Posterior cingulate gyrus (tissue), 11 donors: ENCODE measurements around the gene ICE1.
A peak's percentile ranks its signal among the peaks of the same experiment; 100 is the strongest.
"Not testable (repeated sequence)": the region's sequence is repeated elsewhere in the genome, so short reads cannot be mapped to it uniquely, and the experiment has no call there.

Experiments used
- DNase-seq, 10 donors: peaks; one replicate each; pipeline versions ENCODE4 v3.0.0 to v3.0.0-alpha.2; 2020 to 2021; ENCODE audit warnings: mixed read lengths in 3 of 10
- intact Hi-C: fragments of 100-400 bp; cut with DNase I; formaldehyde crosslinking; loops from one replicate; pipeline ENCODE4 v1.15.1; 2023

The ICE1 gene, protein sequence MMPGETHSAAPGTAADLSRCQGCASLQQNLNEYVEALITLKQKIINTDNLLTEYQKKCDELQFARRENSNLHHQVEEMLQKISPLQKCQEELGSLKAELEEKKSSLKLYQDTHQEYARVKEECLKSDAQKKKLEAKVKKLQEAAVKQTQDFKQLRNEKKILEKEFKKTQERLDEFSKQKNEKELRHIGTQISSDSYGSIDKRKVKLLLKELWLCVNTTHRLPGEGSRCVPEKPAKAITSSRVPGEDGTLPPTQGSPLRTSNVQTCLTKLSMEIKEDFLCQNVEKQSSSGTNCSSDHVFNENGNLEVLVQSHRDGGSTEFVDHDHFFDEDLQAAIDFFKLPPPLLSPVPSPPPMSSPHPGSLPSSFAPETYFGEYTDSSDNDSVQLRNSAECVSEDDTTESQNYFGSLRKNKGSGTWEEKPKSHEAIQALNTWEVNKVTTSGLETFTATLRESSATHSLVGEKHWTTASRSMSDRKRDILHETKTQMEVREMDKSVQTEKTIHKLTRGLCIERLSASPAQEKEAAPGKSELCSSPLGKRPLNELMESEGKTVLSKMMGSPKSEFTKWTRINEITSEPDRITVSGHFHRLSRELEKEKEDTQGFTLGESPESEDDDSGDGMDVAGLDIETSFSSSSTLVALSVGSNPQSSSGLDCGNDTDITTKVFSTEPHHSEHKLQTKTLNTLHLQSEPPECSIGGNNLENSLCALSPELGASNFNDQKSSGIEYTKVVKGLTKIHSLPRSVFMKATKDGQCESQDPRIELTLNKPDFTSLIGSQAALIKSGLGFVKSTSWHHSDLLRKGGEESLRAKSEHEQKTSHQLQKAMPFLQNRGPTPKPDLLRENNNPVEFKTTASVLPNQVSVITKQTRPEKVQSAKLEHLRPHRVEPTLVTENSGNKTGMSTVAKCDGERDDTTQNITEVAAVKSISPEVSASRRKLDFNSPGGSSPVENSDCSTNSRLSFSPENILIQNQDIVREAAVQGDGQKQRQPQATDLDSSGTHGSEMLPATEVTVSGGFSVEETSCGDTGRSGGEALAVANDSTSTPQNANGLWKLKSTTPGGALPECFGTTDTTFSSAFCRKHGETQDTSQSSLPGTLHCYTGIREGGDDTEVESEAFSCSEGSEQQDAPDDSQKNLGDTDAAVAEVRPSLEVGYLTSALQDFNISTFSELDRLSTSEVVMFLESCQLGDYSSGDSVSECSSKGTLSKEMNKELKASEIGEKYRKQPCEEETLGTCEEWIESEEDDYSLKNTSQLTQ (N-terminal part only)

DNA sequence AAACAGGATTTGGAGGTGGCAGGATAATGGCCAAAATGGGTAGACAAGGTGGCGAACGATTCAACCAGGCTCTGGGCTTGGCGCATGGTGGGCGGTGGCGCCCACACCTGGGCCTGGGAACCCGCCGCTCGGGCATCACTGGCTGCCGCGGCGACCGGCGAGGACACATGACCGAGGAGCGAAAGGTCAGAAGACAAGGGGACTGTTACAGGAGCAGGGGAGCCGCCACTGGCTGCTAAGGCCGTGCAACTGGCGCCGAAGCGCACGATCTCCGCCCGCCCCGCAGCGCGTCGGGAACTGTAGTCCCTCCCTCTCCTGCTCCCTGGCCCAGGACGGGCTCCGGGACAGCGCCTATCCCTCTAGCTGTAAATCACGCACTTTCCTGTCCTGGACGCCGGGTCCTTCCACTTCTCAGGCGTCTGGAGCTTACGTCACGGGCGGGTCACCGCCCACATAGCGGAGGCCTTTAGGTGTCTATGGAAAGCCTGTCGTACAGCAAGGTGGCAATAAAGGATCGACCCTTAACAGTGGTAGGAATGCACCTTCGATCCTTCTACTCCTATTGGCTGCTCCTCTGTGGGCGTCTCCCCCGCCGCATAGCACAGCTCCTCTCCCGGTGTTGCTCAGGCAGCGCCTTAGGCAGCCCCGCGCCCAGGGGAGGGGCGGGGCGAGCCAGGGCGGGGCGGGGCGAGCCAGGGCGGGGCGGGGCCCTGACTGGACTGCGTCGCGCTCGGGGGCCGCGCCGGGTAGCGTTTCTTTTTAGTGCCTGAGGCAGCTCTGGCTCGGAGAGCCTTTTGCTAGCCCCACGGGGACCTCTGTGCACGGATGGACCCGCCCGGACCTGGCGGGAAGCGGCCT, at the start of gene ICE1:
Gene ICE1 (plus strand): TSS at position 717 of the 858 bp plus-strand sequence. CDS start 239 bp downstream, outside the sequence.
- intact Hi-C loops = loop anchor here (5.0 kb wide), 1 partner anchor 1290 kb away; the partner anchor contains the start of gene TENT4A
- peak; percentile 96 to 100 (median 98) for DNase-seq

DNA sequence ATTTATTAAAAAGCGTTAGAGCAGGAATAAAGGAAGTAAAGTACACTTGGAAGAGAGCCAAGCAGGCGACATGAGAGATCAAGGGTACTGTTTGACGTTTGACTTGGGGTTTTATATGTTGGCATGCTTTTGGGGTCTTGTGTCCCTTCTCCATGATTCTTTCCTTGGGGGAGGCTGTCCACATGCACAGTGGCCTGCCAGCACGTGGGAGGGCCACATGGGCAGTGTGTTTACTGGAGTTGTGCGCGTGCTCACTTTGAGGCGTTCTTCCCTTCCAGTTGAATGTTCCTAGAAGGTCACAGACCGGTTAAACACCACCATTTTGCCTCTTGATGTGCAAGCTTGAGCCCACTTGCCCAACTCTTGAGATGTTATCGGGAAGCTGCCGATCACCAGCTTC, 49.5 kb upstream of the ICE1 start:
- no peak for DNase-seq
- intact Hi-C loops = no loop called here

DNA sequence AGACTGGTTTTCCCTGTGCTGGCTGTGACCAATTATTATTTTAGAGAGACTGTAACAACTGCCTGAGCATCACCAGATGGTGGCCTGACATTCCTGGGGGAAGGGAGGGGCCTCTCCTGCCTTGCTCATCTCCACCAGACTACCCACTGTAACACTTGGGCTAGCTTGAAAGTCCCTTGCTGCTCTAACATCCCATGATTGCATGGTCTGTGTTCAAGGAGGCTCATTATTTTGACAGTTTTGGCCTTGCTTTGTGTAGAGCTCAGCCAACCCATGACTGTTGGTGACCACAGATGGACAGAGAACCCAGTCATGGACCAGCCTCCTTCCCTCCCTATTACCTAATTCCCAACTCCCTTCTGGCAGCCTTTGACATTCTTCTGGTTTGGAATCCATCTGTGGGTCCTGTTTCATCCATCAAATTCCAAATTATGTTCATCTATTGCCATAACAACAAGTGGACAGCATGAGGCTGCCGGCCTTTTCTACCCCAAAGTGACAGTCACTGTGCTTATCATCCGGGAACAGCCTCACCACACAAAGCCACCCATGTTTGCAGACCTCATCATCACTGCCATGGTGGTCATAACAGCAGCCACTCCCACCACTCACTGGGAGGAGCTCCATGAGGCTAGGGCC, 49.0 kb upstream of the ICE1 start:
- no peak for DNase-seq
- intact Hi-C loops = no loop called here

DNA sequence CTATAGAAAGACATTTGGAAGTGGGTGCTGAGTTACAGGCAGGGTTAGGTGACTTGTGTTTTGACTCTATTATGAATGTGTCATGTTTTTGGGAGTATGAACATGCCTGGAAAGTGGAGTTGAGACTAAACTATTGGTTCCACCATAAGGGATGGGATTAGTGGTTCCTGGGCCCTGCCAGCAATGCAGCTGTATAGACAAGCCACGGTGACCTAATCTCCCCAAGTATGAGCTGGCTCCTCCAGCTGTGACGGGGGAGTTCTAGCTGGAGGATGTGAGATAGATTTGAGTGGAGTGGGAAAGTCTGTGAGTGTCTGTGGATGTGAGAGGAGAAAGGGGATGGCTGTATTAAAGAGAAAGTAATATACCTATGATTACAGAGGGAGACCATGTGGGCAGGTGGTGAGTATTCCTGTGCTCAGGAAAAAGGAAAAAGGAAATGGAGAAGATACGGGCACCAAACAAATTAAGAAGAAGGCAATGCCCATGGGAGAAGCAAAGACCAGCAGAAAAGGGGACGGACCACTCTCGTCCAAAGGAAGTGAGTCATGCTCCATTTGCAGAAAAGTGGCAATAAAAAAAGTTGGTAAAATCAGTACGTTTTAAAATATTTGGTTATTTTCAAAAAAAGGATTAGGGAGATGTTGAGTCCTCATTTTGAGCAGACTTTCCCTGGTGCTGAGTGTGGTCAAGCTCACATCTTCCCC, 48.3 kb upstream of the ICE1 start:
- no peak for DNase-seq
- intact Hi-C loops = no loop called here

DNA sequence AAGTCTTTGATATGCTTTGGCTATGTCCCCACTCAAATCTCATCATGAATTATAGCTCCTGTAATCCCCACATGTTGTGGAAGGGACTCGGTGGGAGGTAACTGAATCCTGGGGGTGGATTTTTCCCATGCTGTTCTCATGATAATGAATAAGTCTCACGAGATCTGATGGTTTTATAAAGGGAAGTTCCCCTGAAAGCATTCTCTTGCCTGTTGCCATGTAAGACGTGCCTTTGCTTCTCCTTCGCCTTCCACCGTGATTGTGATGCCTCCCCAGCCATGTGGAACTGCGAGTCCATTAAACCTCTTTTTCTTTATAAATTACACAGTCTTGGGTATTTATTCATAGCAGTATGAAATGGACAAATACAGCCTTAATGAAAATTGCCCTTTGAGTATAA, 44.7 kb upstream of the ICE1 start:
- intact Hi-C loops = no loop called here
- no peak for DNase-seq

DNA sequence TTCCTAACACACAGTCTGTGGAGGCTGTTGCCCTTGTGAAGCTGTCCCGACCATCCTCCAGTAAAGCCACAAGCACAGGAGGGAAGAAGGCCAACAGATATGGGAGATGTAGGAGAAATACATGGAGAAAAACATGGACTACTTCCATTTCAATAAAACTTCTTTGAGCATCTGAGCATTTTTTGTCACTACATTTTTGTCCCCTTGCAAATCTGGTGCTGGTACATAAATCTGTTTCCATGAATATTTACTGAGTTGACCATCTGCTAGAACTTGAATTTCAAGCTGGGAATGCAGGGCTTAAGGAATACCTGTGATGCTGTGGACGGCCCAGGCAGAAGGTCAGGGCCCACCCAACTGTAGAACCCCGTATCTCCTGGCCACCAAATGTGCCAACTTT, 43.9 kb upstream of the ICE1 start:
- no peak for DNase-seq
- intact Hi-C loops = no loop called here

DNA sequence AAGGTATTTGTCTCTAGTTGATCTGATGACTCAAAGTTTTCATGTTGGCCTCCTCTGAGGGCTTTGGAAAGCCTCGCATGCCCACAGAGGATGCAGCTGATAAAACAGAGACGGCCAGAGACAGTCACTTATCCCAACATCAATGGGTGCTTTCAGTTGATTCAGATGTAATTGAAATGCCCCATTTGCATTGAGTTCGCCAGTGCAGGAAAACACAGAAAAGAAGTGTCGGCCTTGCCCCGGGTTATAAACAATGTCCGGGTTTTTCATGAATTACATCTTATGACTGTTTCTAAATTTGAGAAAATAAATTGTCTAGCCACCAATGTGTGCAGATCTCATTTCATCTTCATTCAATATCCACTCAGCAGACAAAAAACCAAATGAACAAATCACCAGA, 42.2 kb upstream of the ICE1 start:
- peak in 1 of 10 donors; percentile 24 for DNase-seq
- intact Hi-C loops = no loop called here

DNA sequence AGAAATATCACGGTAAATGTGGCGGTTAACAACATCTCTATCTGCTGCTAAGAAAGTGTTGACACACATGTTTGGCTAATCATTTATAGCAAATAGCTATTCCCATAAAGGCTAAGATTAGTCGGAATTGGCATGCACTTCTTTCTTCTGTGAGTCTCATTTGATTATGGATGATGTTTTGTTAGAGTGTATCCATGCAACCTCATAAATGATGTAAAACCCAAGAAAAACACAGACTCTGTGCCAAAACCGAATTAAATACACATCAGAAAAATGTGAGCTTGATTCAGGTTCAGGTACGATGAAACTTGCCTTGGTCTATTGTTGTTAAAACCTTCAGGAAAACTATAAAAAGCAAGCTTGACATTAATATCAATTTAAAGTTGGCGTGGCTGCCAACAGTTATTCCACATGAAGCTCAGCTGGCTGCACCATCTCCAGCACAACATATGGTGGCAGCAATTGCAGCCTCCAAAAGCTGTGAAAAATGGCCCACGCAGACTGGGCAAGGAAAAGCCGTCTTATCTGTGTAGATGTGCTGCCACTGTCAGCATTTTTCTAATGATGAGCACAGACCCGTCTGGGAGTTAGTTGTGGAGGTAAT, 41.1 kb upstream of the ICE1 start:
- intact Hi-C loops = no loop called here
- peak in 9 of 10 donors; percentile 24 to 93 (median 62) for DNase-seq

DNA sequence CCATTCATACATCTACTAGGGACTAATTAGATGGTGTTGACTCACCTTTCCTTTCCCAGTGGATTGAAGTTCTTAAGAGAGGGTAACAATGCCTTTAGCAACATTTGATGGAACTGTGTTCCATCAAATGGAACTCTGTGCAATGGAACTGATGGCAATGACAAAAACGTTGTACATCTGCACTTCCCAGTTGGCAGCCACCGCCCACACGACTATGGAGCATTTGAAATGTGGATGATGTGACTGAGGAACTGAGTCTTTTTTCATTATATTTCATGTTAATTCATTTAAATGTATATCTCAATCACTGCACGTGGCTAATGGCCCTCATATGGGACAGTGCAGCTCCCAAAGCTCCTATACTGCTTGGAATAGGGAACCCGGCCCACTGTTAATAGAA, 39.0 kb upstream of the ICE1 start:
- intact Hi-C loops = no loop called here
- peak in 5 of 10 donors; percentile 38 to 86 (median 41) for DNase-seq

DNA sequence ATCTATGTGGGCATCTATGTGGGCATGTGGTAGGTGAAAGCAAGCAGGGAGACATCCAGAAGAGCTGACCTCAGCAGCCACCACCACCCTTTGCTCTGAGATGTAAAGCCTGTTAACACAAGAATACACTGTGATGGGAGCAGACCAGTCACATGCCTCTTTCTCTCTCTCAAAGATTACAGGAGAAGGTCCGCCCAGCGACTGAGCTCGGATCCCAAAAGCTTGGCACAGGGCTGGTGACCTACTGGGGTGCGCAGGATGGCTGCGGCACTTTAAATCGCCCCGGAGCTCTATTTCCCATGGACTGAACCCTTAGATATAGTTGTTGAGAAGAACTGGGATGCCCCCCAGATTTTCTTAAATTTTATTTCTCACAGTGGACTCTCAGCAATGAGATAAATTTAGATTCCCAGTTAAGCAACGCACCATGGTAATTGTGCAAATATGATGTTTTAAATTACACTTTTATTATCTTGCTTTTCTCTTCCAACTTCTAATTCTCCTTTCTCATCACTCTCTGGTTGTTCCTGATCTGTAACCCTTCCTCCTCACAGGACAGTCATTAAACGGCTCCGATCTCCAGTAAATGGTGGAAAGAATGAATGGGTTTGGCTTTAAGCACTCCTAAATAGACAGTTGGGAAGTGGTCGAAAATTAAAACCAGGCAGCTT, 37.7 kb upstream of the ICE1 start:
- no peak for DNase-seq

DNA sequence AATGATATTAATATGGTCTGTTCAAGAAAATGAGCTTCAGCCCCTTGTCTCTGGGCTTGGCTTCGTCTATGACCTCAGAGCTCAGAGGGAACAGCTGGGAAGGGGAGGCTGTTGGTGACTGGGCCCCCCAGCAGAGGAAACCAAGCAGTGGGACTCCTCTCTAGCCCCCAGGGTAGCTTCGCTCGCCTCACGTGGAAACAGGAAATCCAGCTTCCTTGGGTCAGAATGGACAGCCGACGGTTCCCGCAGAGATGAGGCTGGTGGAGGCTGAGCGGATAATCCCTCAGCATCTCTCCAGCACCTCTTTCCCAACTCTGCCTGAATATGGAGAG, 37.2 kb upstream of the ICE1 start:
- DNase-seq = no peak
- intact Hi-C loops = no loop called here

More for the DNA sequence above, 37.7 kb upstream of the ICE1 start:
- intact Hi-C loops = no loop called here

DNA sequence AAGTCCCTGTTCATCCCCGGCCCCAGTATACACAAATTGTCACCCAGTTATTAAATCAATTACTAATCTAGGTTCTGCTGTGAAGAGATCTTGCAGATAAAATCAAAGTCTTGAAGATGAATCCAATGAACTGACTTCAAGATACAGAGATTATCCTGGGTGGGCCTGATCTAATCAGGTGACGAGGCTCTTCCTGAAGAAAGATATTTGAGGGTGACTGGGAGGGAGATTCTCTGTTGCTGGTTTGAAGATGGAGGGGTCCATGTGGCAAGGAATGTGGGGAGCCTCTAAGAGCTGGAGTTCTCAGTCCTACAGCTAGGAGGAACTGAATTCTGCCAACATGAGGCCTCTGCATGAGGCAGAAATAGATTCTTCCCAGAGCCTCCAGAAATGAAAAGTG, 36.1 kb upstream of the ICE1 start:
- intact Hi-C loops = no loop called here
- no peak for DNase-seq

DNA sequence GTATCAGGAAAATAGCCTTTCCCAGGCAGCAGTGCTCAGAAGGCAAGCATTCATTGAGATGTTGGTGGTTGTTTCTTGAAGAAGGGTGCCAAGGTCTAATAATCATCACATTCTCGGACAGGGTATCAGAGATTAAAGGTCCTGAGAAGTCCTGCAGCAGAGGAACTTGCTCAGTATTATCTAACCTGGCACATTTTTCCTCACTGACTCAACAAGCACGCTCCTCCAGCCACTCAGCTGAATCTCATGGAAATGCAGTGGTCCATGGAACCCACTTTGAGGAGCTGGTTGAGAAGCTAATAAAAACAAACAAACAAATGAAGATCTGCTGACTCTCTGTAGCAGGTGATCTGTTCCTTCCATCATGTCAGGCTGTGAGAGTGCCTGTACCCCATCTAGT, 35.3 kb upstream of the ICE1 start:
- DNase-seq = no peak
- intact Hi-C loops = no loop called here

DNA sequence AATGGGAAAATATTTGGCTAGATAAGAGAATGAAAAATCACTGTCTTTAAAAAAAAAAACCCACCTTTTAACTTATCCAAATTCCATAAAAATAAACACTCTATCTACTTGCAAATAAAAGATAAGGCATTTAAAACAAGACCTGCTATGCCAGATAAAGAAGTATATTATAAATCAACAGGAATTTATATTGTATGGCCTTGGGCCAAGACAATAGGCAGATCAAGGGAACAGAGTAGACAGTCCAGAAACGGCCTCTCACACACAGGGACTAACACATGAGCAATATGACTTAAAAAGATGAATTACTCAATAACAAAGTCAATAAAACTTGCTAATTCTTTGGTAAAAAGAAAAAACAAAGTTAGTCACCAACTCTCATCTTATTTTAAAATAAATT, 34.7 kb upstream of the ICE1 start:
- intact Hi-C loops = no loop called here
- no peak for DNase-seq

DNA sequence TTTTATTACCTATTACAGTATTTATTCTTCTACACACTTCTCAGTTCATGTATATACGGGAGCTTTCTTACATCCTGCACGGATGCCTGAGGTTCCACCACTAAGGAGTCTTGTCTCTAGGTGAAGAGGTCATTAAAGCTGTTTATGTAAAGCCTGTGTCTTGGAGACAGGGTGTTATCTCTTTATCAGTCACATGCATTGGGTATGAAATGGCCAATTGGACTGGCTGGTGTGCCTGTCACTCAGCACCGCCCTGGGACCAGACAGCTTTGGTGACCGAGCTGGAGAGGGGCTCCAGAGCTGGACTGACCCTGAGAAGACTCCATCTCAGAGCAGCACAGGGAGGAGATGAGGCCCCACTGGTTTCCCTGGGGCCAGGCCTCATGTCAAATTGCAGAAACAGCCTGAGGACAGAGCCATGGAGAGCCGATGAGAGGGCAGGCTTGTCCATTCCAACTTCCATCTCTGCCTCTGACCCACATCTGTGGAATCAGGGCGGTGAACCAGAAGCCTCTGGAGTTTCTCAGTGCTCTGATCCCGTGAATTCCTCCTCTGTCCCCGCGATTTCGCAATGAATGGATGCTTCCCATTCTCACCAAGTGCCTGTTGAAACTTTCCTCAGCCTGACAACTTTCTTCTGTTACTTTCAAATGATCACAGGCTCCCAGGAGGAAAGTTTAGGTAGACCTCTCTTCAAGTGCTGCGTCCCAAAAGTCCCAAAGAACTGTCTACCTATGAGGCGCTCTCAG, 32.2 kb upstream of the ICE1 start:
- intact Hi-C loops, DNase-seq: not testable (repeated sequence)

DNA sequence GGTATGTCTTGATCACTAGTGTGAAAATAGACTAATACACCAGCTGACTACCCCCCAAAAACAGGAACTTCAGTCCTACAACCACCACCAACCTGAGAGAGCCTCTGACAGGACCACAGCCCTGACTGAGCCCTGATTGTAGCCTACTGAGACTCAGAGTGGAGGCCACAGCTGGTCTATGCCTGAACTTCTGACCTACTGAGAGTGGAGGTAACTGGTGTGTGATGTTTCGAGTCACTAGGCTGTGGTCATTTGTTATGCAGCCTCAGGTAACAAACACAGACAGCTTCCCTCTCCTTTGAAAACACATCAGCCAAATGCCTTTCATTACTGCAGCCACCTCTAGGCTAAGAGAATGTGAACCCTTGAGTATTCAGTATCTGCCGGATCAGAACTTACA, 30.0 kb upstream of the ICE1 start:
- intact Hi-C loops, DNase-seq: not testable (repeated sequence)

DNA sequence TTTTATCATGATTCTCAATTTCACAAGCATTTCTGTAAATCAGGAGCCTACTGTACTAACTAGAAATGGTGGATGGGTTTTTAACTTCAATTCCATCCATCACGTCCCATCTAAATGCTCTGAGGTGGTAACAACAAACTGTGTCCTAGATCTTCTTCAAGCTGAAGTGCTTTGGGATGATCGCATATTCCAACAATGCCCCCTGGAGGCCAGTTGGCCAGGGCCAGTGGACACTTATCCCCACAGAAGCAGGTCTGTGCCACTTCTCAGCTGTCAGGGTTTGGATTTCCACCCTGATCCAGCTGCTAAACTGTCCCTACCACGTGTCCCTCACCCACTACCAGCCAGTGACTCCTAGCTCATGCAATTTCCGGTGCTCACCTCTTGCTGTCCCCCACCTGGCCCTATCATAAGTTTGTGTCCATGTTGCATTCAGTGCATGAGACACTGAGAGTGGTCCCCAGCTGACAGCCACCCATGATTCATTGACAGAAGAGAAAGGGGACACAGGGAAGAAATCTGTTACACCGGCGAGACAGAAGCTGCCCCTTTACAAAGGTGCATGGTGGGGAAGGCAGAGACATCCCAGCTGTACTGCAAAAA, 28.0 kb upstream of the ICE1 start:
- intact Hi-C loops = loop anchor here (2.0 kb wide), 1 partner anchor 252 kb away; no protein-coding TSS in a partner anchor
- peak; percentile 40 to 95 (median 72) for DNase-seq
